KG1 (cell line): ENCODE data around the gene CYP4A22.
"Not testable (repeated sequence)": the region's sequence is repeated elsewhere in the genome, so short reads cannot be mapped to it uniquely, and the experiment has no call there.

Source experiments
- DNase-seq: peaks from one replicate; lab custom pipeline; 2025; lab: John Stamatoyannopoulos, UW

Gene CYP4A22

DNA sequence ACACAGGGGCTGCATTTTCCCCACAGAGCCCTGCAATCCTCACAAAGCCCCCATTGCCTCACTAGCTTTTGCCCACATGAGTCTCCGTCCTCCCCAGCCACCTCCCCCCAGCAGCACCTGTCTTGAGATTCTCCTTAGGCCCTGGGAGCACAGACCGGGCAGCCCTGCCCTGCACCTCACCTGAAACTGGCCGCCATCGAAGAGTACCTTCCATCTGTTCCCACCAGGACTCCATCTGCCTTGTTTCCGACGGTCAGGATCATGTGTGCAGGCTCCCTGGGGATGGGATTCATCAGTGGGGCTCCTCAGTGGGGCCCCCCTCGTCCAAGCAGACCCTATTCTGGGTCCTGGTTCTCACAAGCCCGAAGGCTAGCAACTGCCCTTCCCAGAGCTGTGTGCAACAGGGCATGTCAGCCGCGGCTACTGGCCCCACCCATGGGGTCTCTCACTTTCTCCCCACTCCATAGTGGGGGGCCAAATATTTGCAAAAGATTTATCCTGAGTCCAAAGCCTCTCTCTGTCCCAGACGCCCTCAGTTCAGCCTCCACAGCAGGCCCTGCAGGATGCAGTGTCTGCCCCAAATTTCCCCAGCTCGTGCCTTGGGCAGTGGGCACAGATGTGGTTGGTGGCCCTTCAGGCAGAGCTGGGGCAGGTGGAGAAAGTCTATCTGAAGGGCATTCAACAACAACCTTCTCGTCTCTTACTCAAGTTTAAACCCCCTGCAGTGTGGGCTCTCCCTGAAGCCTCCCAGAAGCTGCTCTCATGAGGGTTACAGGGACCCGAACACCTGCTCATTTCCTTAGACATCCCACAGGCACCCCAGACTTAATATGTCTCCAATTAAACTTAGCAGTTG, 47.8 kb downstream of the CYP4A22 start:
- DNase-seq: no peak

DNA sequence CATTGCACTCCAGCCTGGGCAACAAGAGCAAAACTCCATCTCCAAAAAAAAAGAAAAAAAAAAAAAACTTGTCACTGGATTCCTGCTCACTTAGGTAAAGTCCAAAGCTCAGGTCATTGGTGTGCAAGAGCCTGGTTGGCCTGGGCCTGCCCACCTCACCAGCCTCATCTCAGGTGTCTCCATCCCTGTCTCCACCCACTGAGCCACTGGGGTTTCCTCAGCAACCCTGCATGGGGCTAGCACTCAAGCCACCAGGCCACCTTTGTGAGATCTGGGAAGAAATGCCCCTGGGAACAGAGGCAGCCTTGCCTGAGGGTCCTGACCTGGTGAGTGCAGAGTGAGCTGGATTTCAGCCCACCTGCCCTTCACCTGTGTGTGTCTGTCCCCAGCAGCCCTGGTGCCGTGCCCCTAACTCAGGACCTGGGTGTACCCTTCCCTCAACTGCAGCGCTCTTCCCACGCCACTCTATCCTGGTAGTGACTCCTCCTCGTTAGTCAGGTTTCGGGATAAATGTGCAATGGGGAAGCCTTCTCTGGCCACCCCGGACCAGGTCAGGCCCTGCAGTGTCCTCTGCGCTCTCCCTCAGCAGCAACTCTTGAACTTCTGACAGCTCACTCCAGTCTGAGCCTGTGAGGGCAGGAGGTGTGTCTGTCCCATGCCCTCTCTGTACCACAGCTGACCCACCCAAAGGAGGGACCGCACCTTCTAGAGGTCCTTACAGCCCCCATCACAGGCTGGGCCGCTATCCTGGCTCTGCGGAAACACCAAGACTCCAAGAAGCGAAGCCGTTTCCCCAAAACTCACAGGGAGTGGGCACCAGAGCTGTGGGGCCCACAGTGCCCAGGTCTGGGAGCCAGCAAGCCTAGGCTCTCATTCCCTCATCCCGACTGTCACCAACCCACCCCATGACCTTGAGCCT, 49.3 kb downstream of the CYP4A22 start:
- no peak for DNase-seq

GRCh38 chr1:47187231-47187925, 50.1 kb downstream of the CYP4A22 start:
- no peak for DNase-seq

GRCh38 chr1:47187926-47188250, 50.6 kb downstream of the CYP4A22 start:
- DNase-seq: no peak

- DNase-seq: no peak
Observed at GRCh38 chr1:47188791-47189785, 51.8 kb downstream of the CYP4A22 start.

- DNase-seq: no peak
Observed at GRCh38 chr1:47189844-47190508, 52.7 kb downstream of the CYP4A22 start, which contains the start of gene PDZK1IP1. PDZK1IP1 (minus strand) TSS chr1:47190036; CDS start chr1:47189932, 104 bp downstream.

GRCh38 chr1:47190509-47190855, 53.2 kb downstream of the CYP4A22 start:
- no peak for DNase-seq

DNA sequence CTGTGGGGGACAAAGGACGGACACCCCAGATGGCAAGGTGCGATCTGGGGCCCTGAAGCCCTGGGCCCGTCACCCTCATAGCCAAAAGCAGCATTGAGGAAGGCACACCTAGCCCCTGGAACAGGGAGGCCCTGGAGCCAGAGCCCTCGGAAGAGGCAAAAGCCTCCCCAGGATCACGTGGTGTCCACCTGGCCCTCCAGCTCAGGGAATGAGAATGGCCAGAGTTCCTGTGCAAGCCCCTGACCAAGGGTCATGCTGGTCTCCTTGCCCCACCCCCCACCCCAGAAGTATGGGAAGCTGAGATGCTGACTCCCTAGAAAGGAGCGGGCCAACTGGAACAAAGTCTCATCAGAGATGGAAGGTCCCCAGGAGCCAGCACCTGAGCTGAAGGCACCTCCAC, 53.6 kb downstream of the CYP4A22 start:
- no peak for DNase-seq

DNA sequence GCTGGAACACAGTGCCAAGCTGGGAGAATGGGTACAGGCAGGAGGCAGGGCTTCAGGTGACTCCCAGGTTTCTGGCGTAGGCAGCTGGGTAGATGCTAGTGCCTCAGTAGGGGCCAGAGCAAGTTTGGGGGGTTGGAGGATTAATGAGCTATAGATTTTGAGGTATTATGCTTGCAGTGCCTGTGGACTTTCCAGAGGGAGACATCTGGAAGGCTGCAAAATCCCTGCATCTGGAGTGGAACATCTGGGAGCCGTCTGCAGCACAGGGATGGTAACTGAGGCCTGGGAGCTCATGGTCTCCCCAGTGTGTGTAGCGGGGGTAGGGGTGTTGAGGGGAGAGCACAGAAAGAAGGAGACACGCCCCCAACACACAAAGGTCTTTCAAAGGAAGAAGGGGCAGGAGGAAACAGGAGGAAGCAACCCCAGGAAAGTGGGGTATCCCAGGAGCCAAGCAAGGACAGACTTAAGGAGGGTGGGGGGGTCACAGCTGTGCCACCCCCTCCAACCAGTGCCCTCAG, 54.8 kb downstream of the CYP4A22 start:
- DNase-seq: no peak

DNA sequence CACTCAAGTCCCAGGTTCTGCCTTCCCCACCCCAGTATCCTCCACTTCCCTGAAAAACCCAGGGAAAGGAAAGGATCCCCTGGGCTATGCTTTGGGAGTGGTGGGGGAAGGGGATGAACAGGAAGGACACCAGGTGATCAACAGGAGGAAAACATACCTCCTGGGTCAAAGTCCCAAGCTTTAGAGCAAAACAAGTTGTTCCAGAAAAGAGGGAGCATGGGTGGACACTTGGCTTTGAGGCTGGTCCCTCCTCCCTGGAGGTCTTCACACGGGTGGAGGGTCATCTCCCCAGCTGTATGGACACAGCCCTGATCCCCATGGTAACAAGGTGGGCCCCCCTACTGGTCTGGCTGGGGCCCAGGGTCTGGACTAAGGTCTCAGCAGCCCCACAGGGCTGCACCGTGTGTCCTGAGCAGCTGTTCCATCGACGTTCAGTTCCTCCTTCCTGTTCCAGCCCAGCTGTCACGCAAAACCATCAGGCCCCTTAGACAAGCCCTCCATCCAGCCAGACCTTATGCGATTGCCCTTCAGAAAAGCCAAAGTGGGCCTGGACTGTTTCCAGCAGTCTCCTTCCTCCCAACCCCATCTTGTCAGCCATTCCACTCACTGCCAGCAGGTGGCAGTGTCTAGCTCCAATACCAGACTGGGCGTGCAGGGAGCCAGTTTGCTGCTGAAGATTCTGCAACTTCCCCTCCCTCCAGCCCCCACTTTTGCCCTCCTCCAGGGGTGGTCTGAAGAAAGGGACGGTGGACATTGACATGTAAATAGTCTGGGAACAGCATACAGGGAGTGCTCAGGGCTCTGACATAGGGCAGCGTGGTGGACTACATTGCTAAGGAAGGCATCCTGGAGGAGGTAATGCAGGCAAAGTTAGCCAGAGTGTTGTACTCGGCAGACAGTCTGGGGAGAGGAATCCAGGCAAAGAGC, 55.5 kb downstream of the CYP4A22 start:
- peak; percentile 73 for DNase-seq

DNA sequence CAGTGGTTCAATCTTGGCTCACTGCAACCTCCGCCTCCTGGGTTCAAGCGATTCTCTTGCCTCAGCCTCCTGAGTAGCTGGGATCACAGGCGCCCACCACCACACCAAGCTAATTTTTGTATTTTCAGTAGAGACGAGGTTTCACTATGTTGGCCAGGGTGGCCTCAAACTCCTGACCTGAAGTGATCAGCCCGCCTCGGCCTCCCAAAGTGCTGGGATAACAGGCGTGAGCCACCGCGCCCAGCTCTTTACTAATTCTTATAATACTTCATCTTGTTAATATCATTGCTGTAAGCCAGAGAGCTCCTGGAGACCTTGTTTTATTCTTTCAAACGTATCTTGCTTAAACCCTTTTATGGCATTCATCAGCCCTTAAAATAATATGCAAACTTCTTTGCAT, 56.3 kb downstream of the CYP4A22 start:
- DNase-seq: not testable (repeated sequence)

DNA sequence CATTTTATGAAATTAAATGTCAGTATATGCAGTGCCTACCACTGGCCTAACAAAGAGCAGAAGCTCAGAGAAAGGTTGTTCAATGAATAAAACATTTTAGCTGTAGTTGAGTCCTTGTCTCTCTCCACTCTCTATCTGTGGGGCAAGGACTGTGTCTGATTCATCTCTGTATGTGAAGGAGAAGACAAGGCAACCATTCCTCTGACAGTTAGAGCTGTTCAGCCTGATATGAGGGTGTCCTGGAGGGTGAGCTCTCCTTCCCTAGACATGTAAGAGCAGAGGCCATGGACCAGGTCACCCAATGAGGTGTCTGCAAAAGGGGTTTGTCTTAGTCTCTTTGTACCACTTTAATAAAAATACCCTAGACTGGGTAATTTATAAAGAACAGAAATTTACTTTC, 57.1 kb downstream of the CYP4A22 start:
- no peak for DNase-seq

DNA sequence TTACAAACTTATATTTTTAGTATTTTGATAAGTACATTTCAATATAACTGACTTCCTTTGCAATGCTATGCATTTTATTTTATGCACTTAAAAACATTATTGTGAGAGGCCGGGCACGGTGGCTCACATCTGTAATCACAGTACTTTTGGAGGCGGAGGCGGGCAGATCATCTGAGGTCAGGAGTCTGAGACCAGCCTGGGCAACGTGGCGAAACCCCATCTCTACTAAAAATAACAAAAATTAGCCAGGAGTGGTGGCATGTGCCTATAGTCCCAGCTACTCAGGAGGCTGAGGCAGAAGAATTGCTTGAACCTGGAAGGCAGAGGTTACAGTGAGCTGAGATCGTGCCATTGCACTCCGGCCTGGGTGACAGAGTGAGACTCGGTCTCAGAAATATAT, 58.7 kb downstream of the CYP4A22 start:
- DNase-seq: not testable (repeated sequence)

DNA sequence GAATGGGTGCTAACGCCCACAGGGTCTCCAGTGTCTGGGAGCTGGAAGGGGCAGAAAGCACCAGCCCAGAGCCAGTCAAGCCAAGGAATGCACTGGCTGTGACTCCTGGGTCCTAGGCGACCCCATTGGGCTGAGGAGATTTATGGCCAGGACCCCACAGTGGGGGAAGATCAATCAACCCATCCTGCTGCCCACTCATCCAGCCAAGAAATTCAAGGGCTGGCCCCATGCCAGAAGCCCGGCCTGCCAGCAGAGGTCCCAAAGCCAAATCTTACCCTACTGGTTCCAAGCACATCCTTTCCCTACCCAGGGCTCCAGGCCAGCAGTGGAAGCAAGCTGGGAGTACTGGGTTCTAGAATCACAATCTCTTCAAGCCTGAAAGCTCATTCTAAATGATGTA, 59.4 kb downstream of the CYP4A22 start:
- DNase-seq: no peak

- no peak for DNase-seq
Observed at GRCh38 chr1:47198214-47198613, 61.0 kb downstream of the CYP4A22 start.
